WI38 (cell line): Measurements from ENCODE around the gene IPO5.

Source experiments
- H3K4me3 ChIP-seq: 2 replicates; pipeline ENCODE4 v1.5.1; 2011; ENCODE audit warnings: low read depth, mild to moderate bottlenecking, control low read depth, low read length
- TF ChIP-seq, protein P1 (sequence below): IDR thresholded peaks from 2 replicates; pipeline ENCODE4 v1.5.1; 2012; ENCODE audit warnings: low read depth, mild to moderate bottlenecking, control low read depth, low read length

IPO5 gene

DNA sequence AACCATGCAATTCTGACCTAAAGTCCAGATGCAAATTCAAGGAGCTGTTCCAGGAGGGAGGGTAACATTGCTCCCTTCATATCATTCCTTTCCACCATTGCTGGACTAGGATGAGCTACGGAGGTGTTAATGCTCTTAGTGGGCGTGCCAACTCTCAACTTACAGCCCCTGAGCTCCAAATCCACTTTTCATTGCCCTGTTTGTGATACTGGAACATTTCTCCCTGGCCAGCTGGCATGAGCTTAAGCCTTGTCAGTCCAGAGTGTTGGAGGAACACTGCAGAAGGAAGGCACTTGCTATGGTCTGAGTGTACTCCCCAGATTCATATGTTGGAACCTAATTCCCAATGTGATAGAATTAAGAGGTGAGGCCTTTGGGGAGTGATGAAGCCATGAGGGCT is 119.0 kb downstream of the IPO5 start:
- H3K4me3 ChIP-seq: no peak overlapping the region
- TF ChIP-seq, protein P1, sequence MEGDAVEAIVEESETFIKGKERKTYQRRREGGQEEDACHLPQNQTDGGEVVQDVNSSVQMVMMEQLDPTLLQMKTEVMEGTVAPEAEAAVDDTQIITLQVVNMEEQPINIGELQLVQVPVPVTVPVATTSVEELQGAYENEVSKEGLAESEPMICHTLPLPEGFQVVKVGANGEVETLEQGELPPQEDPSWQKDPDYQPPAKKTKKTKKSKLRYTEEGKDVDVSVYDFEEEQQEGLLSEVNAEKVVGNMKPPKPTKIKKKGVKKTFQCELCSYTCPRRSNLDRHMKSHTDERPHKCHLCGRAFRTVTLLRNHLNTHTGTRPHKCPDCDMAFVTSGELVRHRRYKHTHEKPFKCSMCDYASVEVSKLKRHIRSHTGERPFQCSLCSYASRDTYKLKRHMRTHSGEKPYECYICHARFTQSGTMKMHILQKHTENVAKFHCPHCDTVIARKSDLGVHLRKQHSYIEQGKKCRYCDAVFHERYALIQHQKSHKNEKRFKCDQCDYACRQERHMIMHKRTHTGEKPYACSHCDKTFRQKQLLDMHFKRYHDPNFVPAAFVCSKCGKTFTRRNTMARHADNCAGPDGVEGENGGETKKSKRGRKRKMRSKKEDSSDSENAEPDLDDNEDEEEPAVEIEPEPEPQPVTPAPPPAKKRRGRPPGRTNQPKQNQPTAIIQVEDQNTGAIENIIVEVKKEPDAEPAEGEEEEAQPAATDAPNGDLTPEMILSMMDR: no peak
